Effector CD4-positive, alpha-beta T cell (primary cell): Measurements from ENCODE around the gene ANAPC13.

ENCODE experiments used
- DNase-seq: peaks from one replicate; pipeline ENCODE4 v3.0.0-alpha.2; 2020
- total RNA-seq: gene quantifications from one replicate; lab custom pipeline; 2026; lab: John Stamatoyannopoulos, UW

The ANAPC13 gene, protein sequence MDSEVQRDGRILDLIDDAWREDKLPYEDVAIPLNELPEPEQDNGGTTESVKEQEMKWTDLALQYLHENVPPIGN
- total RNA-seq: 17.6 reads per million, percentile 44 among the genes with 10 or more reads in this experiment

DNA sequence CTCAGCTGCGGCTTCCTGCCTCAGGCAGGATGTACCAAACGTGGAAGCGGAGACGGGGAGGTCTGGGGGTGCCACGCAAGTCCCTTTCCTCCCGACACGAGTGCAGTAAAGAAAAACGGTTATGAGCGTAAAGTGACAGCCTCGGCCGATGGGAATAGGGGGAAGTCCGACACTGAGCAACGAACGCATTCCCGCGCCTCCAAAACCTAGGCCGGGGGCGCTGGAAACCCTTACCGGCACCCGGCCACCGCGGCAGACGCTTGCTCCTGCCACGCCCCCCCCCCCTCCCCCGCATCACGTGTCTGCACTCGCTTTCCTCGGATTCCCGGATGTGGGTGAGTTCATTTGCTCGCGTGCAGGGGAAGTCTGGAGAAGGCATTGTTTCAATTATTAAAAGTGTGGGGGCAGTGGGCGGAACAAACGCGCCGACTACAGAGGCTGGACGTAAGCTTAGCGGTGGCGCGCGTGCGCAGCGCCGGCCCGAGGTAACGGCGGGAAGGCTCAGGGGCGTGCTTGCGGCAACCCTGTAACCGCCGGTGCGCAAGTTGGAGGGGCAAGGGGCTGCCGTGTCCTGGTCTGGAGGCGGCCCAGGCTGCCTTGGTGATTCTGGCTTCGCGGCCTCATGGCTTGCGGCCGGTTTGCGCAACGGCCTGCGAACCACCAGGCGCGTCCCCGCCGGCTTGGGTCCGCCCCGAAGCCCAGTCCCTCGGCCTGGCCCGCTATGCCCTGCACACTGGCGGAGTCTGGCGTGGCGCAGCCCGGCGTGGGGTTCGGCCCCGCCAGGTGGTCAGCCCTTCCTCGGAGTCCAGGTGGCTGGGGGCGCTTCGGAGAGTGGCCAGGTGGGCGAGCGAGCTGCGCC lies at the start of gene ANAPC13, which contains the start of gene CEP63:
TSS of gene ANAPC13 (minus strand) at position 268 of the 859 bp plus-strand sequence. CDS start 3,081 bp downstream, outside the sequence.
TSS of gene CEP63 (plus strand) at position 340 of the 859 bp plus-strand sequence. CDS start 9,264 bp downstream, outside the sequence.
- peak; percentile 92 for DNase-seq

DNA sequence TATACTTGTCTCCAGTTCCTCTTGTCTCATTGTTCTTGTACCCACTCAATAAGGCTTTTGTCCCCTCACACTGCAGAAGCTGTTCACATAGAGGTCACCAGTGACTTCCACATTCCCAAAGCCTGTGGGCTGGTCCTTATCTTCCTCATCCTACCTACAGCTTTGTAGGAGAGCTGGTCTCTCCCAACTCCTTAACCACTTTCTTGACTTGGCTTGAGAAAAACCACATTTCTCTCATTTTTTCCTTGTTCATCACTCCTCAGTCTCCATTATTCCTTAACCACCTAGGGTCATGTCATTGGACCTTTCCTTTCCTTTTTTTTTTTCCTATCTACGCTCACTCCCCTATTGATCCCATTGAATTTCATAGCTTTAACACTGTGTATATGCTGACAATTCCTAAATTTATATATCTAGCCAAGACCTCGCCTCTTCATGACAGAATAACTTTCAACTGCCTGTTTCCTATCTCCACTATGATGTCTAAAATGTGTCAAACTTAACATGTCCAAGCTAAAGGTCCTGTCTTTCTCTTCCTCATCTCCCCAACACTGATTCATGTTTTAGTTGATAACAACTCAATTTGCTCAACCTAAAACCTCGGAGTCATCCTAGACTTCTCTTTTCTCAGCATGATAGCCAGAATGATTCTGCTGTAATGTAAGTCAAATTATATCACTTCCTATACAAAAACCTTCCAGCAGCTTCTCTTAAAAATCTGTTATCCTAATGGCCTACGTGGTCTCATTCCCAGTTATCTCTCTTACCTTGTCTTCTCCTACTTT lies 49.6 kb upstream of the ANAPC13 start:
- no peak for DNase-seq

- no peak for DNase-seq
Measured at GRCh38 chr3:134533493-134533892, 47.7 kb upstream of the ANAPC13 start.

GRCh38 chr3:134527538-134528186 lies 41.9 kb upstream of the ANAPC13 start:
- DNase-seq: no peak

- peak; percentile 2 for DNase-seq
Measured at GRCh38 chr3:134527037-134527436, 41.3 kb upstream of the ANAPC13 start.

DNA sequence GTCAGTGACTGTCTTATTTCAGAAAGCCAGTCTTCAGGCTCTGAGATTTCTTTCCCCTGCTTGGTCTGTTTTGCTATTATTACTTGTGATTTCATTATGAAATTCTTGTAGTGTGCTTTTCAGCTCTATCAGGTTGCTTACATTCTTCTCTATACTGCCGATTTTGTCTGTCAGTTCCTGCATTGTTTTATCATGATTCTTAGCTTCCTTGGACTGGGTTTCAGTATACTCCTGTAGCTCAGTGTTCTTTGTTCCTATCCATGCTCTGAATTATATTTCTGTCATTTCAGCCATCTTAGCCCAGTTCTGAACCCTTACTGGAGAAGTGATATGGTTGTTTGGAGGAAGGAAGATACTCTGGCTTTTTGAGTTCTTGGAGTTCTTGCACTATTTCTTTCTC lies 40.5 kb upstream of the ANAPC13 start:
- no peak for DNase-seq

- DNase-seq: no peak
Measured at GRCh38 chr3:134525293-134525692, 39.5 kb upstream of the ANAPC13 start.

DNA sequence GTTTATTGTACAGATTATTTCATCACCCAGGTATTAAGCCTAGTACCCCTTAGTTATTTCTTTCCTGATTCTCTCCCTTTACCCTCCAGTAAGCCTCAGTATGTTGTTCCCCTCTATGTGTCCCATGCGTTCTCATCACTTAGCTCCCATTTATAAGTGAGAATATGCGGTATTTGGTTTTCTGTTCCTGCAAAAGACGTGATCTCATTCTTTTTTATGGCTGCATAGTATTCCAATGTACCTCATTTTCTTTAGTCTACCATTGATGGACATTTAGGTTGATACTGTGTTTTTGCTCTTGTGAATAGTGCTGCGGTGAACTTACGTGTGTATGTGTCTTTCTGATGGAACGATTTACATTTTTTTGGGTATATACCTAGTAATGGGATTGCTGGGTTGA lies 36.8 kb upstream of the ANAPC13 start:
- DNase-seq: no peak

DNA sequence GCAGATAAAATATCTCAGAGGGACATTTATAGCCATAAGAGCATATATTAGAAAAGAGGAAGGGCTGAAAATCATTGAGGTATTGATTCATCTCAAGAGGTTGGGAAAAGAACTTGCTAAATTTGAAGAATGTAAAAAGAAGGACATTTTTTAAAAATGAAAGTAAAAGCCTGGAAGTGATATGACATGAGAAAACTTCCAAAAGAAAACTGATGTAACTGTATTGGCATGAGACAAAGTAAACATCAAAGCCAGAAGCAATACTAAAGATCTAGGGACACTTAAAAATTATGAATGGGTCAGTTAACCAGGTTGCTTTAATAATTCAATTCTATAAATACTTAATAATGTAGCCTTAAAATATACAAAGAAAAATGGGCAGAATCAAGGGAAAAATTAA lies 32.0 kb upstream of the ANAPC13 start:
- no peak for DNase-seq

DNA sequence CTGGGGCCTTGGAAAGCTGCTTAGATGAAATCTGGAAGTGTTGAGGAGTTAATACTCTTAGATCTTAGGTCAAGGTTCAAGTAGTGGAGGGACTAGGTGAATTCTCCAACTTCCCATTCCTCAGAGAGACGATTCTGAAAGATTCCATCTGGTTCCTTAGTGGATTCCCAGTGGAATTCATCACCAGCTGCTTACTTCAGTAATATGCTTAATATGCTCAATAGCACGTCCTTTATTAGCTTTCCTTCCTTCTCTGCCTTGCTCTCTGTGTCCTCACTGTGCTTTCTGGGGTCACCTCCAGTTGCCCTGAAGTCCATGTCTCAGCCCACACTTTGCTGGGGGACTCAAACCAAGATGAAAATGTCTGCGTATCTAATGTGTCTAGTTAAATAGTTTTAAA lies 31.1 kb upstream of the ANAPC13 start:
- no peak for DNase-seq

DNA sequence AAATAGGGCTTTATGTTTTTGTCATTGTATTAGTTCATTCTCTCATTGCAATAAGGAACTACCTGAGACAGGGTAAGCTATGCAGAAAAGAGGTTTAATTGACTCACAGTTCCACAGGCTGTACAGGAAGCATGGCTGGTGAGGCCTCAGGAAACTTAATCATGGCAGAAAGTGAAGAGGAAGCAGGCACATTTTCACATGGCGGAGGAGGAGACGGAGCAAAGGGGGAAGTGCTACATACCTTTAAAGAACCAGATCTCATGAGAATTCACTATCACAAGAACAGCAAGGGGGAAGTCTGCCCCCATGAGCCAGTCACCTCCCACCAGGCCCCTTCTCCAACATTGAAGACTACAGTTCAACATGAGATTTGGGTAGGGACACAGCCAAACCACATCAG lies 25.7 kb upstream of the ANAPC13 start:
- no peak for DNase-seq

DNA sequence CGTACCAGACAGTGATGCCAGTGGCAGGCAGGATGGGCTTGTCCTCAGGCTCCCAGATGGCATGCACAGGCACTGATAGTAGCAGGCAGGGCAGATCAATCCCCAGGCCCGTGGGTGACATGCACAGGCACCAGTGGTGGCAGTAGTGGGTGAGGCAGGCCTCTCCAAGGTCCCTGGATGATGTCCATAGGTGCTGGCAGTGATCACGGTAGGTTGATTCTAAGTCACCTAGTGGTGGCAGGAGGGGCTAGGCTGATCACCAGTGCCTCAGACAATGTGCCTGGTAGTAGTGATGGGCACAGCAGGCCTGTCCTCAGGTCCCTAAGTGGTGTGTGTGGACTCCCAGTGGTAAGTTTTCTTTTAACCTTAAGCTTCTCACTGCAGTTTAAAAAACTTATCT lies 19.7 kb upstream of the ANAPC13 start:
- no peak for DNase-seq

DNA sequence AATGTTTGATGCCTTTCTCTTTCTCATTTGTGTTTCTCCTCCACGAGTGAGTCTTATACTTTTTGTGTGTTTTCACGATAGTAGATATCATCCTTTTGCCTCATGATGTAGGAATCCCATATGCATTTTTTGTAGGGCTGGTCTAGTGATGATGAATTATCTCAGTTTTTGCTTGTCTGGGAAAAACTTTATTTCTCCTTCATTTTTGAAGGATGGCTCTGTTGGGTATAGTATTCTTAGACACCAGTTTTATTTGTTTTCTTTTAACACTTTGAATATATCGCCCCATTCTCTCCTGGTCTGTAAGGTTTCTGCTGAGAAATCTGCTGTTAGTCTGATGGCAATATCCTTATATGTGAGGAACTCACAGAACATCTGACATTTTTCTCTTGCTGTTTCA lies 18.3 kb upstream of the ANAPC13 start:
- DNase-seq: no peak

DNA sequence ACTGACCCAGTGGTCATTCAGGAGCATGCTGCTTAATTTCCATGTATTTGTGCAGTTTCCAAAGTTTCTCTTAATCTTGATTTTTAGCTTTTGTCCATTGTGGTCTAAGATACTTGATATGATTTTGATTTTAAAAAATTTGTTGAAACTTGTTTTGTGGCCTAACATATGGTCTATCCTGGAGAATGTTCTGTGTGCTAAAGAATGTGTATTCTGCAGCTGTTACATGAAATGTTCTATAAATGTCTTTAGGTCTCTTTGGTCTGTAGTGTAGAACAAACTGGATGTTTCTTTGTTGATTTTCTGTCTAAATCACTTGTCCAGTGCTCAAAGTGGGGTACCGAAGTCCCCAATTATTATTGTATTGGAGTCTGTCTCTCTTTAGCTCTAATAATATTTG lies 17.5 kb upstream of the ANAPC13 start:
- DNase-seq: no peak

DNA sequence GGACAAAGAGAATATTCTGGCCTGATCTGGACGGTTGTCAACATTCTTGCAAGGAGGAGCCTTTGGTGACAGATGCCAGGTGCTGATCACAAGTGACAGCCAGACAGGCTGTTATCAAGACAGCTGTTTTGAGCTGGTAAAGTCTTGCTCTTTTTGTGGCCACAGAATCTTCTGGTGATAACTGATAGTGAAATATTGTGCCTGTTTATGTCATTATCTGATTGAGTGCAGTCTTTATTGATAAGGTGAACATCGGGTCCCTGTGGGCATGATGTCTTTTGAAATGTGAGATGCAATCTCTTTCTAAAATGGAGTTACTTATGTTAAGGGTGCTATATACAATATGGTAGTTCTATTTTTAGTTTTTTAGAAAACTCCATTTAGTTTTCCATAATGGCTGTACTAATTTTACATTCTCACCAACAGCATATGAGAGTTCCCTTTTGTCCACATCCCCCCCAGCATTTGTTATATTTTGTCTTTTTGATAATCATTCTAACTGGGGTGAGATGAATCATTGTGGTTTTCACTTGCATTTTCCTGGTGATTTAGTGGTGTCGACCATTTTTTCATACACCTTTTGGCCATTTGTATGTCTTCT lies 10.8 kb upstream of the ANAPC13 start:
- no peak for DNase-seq

DNA sequence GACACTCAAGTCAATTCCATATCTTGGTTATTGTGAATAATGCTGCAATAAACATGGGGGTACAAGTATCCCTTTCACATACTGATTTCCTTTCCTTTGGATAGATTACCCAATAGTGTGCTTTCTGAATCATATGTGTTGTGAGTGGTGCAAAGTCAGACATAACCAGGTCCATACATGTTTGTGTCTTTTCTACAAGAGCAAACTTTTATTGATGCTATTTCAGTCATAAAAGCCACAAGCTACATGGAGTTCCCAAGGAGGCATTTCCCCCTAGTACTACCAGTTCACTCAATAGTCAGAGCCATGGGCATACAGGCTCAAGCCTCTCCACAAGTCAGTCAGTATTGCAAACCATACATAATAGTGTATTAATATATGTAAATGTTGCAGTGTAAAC lies 10.2 kb upstream of the ANAPC13 start:
- DNase-seq: no peak

DNA sequence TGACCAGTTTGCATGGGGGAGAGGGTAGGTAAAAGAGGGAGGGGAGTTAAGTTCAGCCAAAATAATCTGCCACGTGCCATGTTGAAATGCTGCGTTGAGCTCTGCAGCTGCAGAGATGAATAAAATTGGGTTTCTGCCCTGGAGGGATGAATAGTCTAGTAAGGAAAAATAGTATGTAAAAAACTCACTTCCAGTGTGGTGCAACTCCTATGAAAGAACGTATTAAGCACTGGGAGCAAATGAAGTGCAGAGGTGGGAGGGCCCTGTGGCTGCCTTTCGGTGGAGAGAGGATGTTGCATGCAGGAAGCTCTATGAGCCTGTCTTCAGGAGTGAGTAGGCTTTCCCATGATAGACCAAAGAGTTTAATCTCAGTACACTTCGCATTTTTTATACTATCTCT lies 8.7 kb upstream of the ANAPC13 start:
- no peak for DNase-seq

GRCh38 chr3:134487406-134487805 lies 1.6 kb upstream of the ANAPC13 start:
- DNase-seq: no peak

DNA sequence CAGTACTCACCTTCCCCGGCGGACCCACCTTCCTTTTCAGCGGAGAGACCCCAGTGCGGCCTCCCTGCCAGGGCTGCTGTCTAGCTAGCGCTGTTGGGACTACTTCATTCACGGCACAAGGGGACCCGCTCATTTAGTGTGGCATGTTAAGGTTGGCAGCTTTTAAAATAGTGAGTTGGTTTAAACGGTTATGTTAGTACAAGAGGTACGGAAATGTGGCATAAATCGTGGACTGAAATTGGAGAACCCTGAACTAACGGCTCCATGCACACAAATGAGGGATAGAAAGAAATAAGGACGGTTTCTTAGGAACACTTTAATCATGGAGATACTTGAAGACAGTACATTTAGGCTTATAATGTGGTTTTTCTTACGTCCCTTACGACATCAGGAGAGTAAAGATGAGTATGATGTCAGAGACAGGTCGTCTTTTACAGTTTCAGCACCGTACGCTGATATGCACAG lies 824 bp upstream of the ANAPC13 start:
- DNase-seq: peak; percentile 30

- no peak for DNase-seq
Measured at GRCh38 chr3:134485075-134485717, 589 bp downstream of the ANAPC13 start.

DNA sequence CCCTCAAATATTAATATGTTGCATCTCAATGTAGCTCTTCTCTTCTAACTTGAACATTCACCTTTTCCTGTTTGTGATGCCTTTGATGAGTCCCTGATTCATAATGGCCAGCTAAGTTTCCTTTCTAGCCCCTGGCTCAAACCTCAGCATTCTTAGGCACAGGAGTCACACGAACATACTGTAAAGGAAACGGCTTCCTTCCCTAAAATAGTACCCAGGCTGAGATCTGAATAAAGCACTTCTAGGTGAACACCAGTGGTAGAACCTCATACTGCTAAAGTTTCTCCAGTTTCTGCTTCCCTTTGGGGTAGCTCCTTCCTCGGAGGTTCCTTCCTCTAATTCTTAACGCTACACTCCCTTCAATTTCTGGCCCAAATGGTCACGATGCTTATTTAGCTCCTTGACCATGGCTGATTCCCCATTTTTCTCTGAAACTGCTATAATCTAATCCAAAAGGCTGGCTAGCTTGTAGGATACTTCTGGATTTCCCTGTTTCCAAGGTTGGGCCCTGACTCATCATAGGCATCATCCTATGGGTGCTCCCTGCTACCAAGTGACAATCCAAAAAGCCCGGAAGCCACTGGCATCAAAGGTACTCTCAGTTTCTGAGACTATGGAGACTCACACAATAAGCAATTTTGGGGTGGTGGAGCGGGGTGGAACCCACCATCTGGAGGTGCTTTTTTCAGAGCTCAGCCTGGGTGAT lies 2.4 kb downstream of the ANAPC13 start:
- no peak for DNase-seq
